OCI-LY1 (cell line): ENCODE measurements around the gene EYS.

Experiments
- H2AFZ ChIP-seq: fragments of 200-600 bp; sonication (generic), shearing (Covaris generic); 2 replicates; pipeline ENCODE4 v1.6.0; 2014; ENCODE audit warnings: antibody characterized with exemption, mild to moderate bottlenecking, low read length
- H3F3A ChIP-seq: fragments of 200-600 bp; sonication (generic), shearing (Covaris generic); 2 replicates; pipeline ENCODE4 v1.6.0; 2014; ENCODE audit warnings: mild to moderate bottlenecking, antibody characterized with exemption, low read length, moderate library complexity; ENCODE audit not compliant: insufficient read depth
- H3K27ac ChIP-seq: fragments of 200-600 bp; sonication (generic); 2 replicates; pipeline ENCODE4 v1.5.1; 2014; ENCODE audit warnings: low read length, mixed run types, mild to moderate bottlenecking, low read depth; ENCODE audit not compliant: poor library complexity, severe bottlenecking
- H3K27me3 ChIP-seq: fragments of 200-600 bp; sonication (generic); 2 replicates; pipeline ENCODE4 v1.6.0; 2014; ENCODE audit warnings: antibody characterized with exemption, mild to moderate bottlenecking, low read length, moderate library complexity; ENCODE audit not compliant: insufficient read depth
- H3K36me3 ChIP-seq: fragments of 200-600 bp; sonication (generic); 2 replicates; pipeline ENCODE4 v1.6.1; 2014; ENCODE audit warnings: mild to moderate bottlenecking, antibody characterized with exemption, low read length, moderate library complexity, mixed read lengths; ENCODE audit not compliant: insufficient read depth
- H3K4me1 ChIP-seq: fragments of 200-600 bp; sonication (generic); 2 replicates; pipeline ENCODE4 v1.5.1; 2014; ENCODE audit warnings: mild to moderate bottlenecking, low read length, moderate library complexity; ENCODE audit not compliant: insufficient read depth, severe bottlenecking
- H3K4me2 ChIP-seq: fragments of 200-600 bp; sonication (generic), shearing (Covaris generic); 2 replicates; pipeline ENCODE4 v1.6.1; 2014; ENCODE audit warnings: low read length
- H3K4me3 ChIP-seq: fragments of 200-600 bp; sonication (generic); 2 replicates; pipeline ENCODE4 v1.5.1; 2014; ENCODE audit warnings: low read length, low read depth, mild to moderate bottlenecking, mixed read lengths; ENCODE audit not compliant: poor library complexity, severe bottlenecking
- H3K79me2 ChIP-seq: fragments of 200-600 bp; shearing (Covaris generic); 2 replicates; pipeline ENCODE4 v1.6.1; 2016; ENCODE audit warnings: mixed run types, low read length, mixed read lengths; ENCODE audit not compliant: insufficient read depth
- H3K9ac ChIP-seq: fragments of 200-600 bp; sonication (generic), shearing (Covaris generic); 2 replicates; pipeline ENCODE4 v1.6.1; 2014; ENCODE audit warnings: mild to moderate bottlenecking, low read length, mixed read lengths
- H3K9me2 ChIP-seq: fragments of 200-600 bp; sonication (generic), shearing (Covaris generic); 2 replicates; pipeline ENCODE4 v1.6.1; 2014; ENCODE audit warnings: low read depth, mild to moderate bottlenecking, low read length, mixed read lengths
- H3K9me3 ChIP-seq: fragments of 200-600 bp; shearing (Covaris generic); 2 replicates; pipeline ENCODE4 v1.6.1; 2014; ENCODE audit warnings: low read length, mixed read lengths
- H4K20me1 ChIP-seq: fragments of 200-600 bp; sonication (generic), shearing (Covaris generic); 2 replicates; pipeline ENCODE4 v1.6.0; 2016; ENCODE audit warnings: mild to moderate bottlenecking, low read length; ENCODE audit not compliant: insufficient read depth
- EZH2 ChIP-seq: fragments of 200-600 bp; sonication (generic), shearing (Covaris generic); IDR thresholded peaks from 2 replicates; pipeline ENCODE4 v1.8.0; 2017; ENCODE audit warnings: borderline replicate concordance, mixed run types, mild to moderate bottlenecking, antibody characterized with exemption, low read length, moderate library complexity, mixed read lengths
- TF ChIP-seq, protein P1 (sequence below): fragments of 200-600 bp; sonication (generic), shearing (Covaris generic); IDR thresholded peaks from 2 replicates; pipeline ENCODE4 v1.5.1; 2017; ENCODE audit warnings: mild to moderate bottlenecking, antibody characterized with exemption, low read length, moderate library complexity, mixed read lengths

EYS gene

DNA sequence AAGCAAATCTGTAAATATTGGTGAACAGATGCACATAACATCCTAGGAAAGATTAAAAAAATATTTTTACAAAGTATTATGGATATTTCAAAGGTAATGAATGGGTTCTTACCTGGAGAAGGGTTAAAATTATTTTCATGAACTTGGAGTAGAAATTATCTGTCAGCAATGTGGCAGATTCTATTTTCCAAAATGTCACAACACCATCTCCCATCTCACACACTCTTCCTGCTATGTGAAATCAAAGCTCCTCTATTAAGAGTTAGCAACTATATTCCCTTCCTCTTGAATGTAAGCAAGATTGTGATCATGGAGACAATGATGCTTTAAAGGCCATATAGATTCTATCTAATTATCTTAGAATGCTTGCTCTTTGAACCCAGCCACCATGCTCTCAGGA lies 304.5 kb downstream of the EYS start:
- no peaks in the 10 kb centered on the region for H4K20me1 ChIP-seq

DNA sequence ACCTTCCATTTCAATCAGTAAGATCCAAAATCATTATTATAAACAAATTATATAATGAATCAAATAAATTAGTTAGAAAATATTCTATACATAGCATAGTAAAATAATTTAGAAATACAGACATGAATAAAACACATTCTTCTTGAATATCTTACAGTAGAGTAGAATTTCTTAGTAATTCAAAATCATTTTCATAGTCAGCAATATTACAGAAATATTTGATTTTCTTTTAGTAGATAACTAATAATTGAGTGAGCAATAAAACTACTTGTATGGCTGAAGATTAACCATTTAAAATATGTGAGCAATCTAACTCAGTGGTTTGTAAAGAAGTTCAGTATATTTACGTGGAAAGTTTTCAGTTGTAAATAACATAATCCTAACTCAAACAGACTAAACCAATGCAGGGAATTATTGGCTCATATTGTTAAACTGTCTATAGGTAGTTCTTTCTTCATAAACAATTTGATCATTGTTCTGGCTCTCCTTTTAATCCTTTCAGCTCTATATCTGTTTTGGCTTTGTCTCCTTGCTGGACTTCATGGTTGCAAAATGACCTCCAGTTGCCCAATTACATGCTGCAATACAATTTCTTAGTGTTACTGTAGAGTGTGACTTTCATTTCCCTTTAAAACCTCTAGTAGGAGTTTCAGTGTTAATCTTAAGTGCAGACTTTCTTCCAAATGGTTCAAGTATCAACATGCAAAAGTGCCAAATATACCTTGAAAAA lies 307.5 kb downstream of the EYS start:
- no peak overlapping the region for H3K4me3 ChIP-seq
- H3K27ac ChIP-seq = no peak overlapping the region
- H3K4me1 ChIP-seq = no peaks in the 10 kb centered on the region
- H3K9me2 ChIP-seq = no peaks in the 10 kb centered on the region
- no peaks in the 10 kb centered on the region for H3K27me3 ChIP-seq
- no peaks in the 10 kb centered on the region for H3K79me2 ChIP-seq
- no peaks in the 10 kb centered on the region for H3F3A ChIP-seq
- H3K36me3 ChIP-seq = no peaks in the 10 kb centered on the region
- no peak overlapping the region for H2AFZ ChIP-seq
- H4K20me1 ChIP-seq = no peaks in the 10 kb centered on the region
- TF ChIP-seq, protein P1, sequence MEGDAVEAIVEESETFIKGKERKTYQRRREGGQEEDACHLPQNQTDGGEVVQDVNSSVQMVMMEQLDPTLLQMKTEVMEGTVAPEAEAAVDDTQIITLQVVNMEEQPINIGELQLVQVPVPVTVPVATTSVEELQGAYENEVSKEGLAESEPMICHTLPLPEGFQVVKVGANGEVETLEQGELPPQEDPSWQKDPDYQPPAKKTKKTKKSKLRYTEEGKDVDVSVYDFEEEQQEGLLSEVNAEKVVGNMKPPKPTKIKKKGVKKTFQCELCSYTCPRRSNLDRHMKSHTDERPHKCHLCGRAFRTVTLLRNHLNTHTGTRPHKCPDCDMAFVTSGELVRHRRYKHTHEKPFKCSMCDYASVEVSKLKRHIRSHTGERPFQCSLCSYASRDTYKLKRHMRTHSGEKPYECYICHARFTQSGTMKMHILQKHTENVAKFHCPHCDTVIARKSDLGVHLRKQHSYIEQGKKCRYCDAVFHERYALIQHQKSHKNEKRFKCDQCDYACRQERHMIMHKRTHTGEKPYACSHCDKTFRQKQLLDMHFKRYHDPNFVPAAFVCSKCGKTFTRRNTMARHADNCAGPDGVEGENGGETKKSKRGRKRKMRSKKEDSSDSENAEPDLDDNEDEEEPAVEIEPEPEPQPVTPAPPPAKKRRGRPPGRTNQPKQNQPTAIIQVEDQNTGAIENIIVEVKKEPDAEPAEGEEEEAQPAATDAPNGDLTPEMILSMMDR = no peak
- no peak for TF ChIP-seq EZH2
- H3K4me2 ChIP-seq = no peak overlapping the region
- no peaks in the 10 kb centered on the region for H3K9me3 ChIP-seq
- no peak overlapping the region for H3K9ac ChIP-seq

More for the DNA sequence above, 304.5 kb downstream of the EYS start:
- no peak overlapping the region for H2AFZ ChIP-seq
- H3K4me1 ChIP-seq = no peaks in the 10 kb centered on the region
- no peak overlapping the region for H3K9ac ChIP-seq
- H3K27me3 ChIP-seq = no peaks in the 10 kb centered on the region
- no peaks in the 10 kb centered on the region for H3F3A ChIP-seq
- H3K4me3 ChIP-seq = no peak overlapping the region
- no peaks in the 10 kb centered on the region for H3K36me3 ChIP-seq
- TF ChIP-seq, protein P1 = no peak
- no peak overlapping the region for H3K4me2 ChIP-seq
- H3K9me2 ChIP-seq = no peaks in the 10 kb centered on the region
- H3K9me3 ChIP-seq = no peaks in the 10 kb centered on the region
- no peak overlapping the region for H3K27ac ChIP-seq
- H3K79me2 ChIP-seq = no peaks in the 10 kb centered on the region

DNA sequence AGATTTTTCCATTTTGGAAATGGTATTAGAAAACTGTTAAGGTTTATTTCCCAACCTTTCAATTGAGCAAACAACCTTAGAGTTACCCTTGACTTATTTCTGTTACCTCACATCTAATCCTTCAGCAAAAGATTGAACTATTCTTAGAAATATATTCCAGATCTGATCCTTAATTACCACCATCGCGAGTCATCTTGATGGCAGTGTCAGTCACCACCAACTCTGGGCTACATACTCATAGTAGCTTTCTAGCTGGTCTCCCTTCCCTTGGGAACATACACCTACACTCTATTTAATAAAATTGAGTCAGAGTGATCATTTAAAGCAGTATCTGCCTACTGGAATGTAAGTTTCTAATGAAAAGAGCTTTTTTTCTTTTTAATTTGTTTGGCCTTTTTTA lies 308.2 kb downstream of the EYS start:
- Histone ChIP-seq H3K27ac (no peak overlapping the region), H3K79me2 (no peaks in the 10 kb centered on the region), H3K4me2 (no peak overlapping the region), H3K4me1 (no peaks in the 10 kb centered on the region), H3K9ac (no peak overlapping the region), H3K4me3 (no peak overlapping the region), H4K20me1 (no peaks in the 10 kb centered on the region), H3K9me3 (no peaks in the 10 kb centered on the region), H3F3A (no peaks in the 10 kb centered on the region), H2AFZ (no peak overlapping the region), H3K9me2 (no peaks in the 10 kb centered on the region), H3K36me3 (no peaks in the 10 kb centered on the region), H3K27me3 (no peaks in the 10 kb centered on the region)
- TF ChIP-seq, protein P1 = no peak
- no peak for TF ChIP-seq EZH2
